Lower lobe of right lung (tissue), 2 donors: ENCODE data around the gene NCAPG2. TPM values are rescaled to one million over a fixed set of nuclear protein-coding genes. Genes with fewer than 3 reads are reported as not detected.
"Not testable (repeated sequence)": the region's sequence is repeated elsewhere in the genome, so short reads cannot be mapped to it uniquely, and the experiment has no call there.

Experiments
- ATAC-seq, 2 donors: fragments of 200-7000 bp; cut with Tn5 transposase; one replicate each; pipeline ENCODE4 v1.9.1; 2020 to 2022; ENCODE audit warnings: mild to moderate bottlenecking in 2 of 2, moderate library complexity in 2 of 2
- DNase-seq: peaks from one replicate; pipeline ENCODE4 v3.0.0-alpha.2; 2020
- H3K27ac ChIP-seq: fragments of 200-600 bp; one replicate; pipeline ENCODE4 v1.8.0; 2022
- H3K27me3 ChIP-seq: fragments of 200-600 bp; one replicate; pipeline ENCODE4 v1.8.0; 2022; ENCODE audit warnings: low read depth
- H3K36me3 ChIP-seq: fragments of 200-600 bp; one replicate; pipeline ENCODE4 v1.8.0; 2022; ENCODE audit warnings: mild to moderate bottlenecking
- H3K4me1 ChIP-seq: fragments of 200-600 bp; one replicate; pipeline ENCODE4 v1.8.0; 2022
- H3K4me3 ChIP-seq: fragments of 200-600 bp; one replicate; pipeline ENCODE4 v1.8.0; 2022; ENCODE audit warnings: mild to moderate bottlenecking
- H3K9me3 ChIP-seq: fragments of 200-600 bp; one replicate; pipeline ENCODE4 v1.8.0; 2022
- CTCF ChIP-seq: fragments of 200-600 bp; IDR thresholded peaks from one replicate; pipeline ENCODE4 v1.8.0; 2022; ENCODE audit warnings: antibody characterized with exemption, mild to moderate bottlenecking
- intact Hi-C: fragments of 100-400 bp; cut with DNase I; formaldehyde crosslinking; loops from one replicate; pipeline ENCODE4 v1.11.0; 2022
- total RNA-seq: library from RNA; stranded (reverse); fragmentation: NEBNext Ultra II Directional; extraction: Animal tissue kit (Norgen Biotek cat#: 25700); gene quantifications from one replicate; pipeline ENCODE4 v1.2.1, GENCODE V29; 2021
- donor health status: DM: no; HTN: yes; CAD: no; lungs with severe emphysema.

The NCAPG2 gene
- total RNA-seq, 1 donor from 2014 or later, result 10.0 TPM

- ATAC-seq, result no peak
- Histone ChIP-seq H3K9me3 (no peaks in the 10 kb centered on the region), H3K4me3 (no peak overlapping the region), H3K4me1 (no peaks in the 10 kb centered on the region), H3K27ac (no peak overlapping the region), H3K36me3 (peaks cover 17% of the 10 kb centered on the region), H3K27me3 (no peaks in the 10 kb centered on the region)
- intact Hi-C loops, result no loop called here
- DNase-seq, result no peak
- no peak for TF ChIP-seq CTCF
These were observed 27.7 kb downstream of the NCAPG2 start for GRCh38 chr7:158676906-158677305.

GRCh38 chr7:158676171-158676840, 28.3 kb downstream of the NCAPG2 start:
- no peak for TF ChIP-seq CTCF
- no peak for ATAC-seq
- H3K27ac ChIP-seq, result no peak overlapping the region
- DNase-seq, result no peak
- no peak overlapping the region for H3K4me3 ChIP-seq
- peaks cover 17% of the 10 kb centered on the region for H3K36me3 ChIP-seq
- H3K27me3 ChIP-seq, result no peaks in the 10 kb centered on the region
- H3K4me1 ChIP-seq, result no peaks in the 10 kb centered on the region
- intact Hi-C loops, result no loop called here
- no peaks in the 10 kb centered on the region for H3K9me3 ChIP-seq

GRCh38 chr7:158672975-158673374, 31.6 kb downstream of the NCAPG2 start:
- intact Hi-C loops, result no loop called here
- Histone ChIP-seq H3K4me3 (no peak overlapping the region), H3K27me3 (no peaks in the 10 kb centered on the region), H3K4me1 (no peaks in the 10 kb centered on the region), H3K36me3 (no peaks in the 10 kb centered on the region), H3K27ac (no peak overlapping the region), H3K9me3 (no peaks in the 10 kb centered on the region)
- ATAC-seq (no peak), DNase-seq (no peak)
- no peak for TF ChIP-seq CTCF

- intact Hi-C loops, result not testable (repeated sequence)
These were observed 36.5 kb downstream of the NCAPG2 start for GRCh38 chr7:158668086-158668485.

GRCh38 chr7:158666966-158667678, 37.5 kb downstream of the NCAPG2 start:
- ATAC-seq, H3K27ac ChIP-seq, H3K27me3 ChIP-seq, H3K4me3 ChIP-seq, intact Hi-C loops, H3K4me1 ChIP-seq, DNase-seq, H3K9me3 ChIP-seq: not testable (repeated sequence)
- H3K36me3 ChIP-seq, result peaks cover 18% of the 10 kb centered on the region

More at GRCh38 chr7:158668086-158668485, 36.5 kb downstream of the NCAPG2 start:
- not testable (repeated sequence) for H3K4me3 ChIP-seq, H3K4me1 ChIP-seq, H3K27me3 ChIP-seq, DNase-seq, H3K9me3 ChIP-seq, H3K27ac ChIP-seq, ATAC-seq
- peaks cover 13% of the 10 kb centered on the region for H3K36me3 ChIP-seq

- Histone ChIP-seq H3K36me3 (peaks cover 18% of the 10 kb centered on the region), H3K27ac (no peak overlapping the region), H3K9me3 (no peaks in the 10 kb centered on the region), H3K4me1 (no peaks in the 10 kb centered on the region), H3K4me3 (no peak overlapping the region), H3K27me3 (no peaks in the 10 kb centered on the region)
- TF ChIP-seq CTCF, result no peak
- ATAC-seq, result no peak
- intact Hi-C loops, result no loop called here
- DNase-seq, result no peak
These were observed 38.2 kb downstream of the NCAPG2 start for GRCh38 chr7:158666401-158666800.
